ENCODE measurements around the gene FAM170B.

GRCh38 chr10:49169776-49170175, 36.0 kb upstream of the FAM170B start:
- no peak for TF ChIP-seq CTCF (conservative IDR thresholded peaks at IDR 0.05; ENCODE audit: low read depth, low read length)
- no peak for TF ChIP-seq EZH2 (IDR thresholded peaks at IDR 0.05; ENCODE audit: low read length, unreplicated experiment)

Data from PC-3 (cell line).